Activated CD4-positive, alpha-beta T cell treated with anti-CD3 and anti-CD28 coated beads for 24 hours (primary cell): ENCODE data around the gene TAS1R3.

Source experiments
- DNase-seq, 2 donors: peaks; one replicate each; pipeline ENCODE4 v3.0.0-alpha.2; 2020; ENCODE audit warnings: low read depth in 2 of 2

The TAS1R3 gene

DNA sequence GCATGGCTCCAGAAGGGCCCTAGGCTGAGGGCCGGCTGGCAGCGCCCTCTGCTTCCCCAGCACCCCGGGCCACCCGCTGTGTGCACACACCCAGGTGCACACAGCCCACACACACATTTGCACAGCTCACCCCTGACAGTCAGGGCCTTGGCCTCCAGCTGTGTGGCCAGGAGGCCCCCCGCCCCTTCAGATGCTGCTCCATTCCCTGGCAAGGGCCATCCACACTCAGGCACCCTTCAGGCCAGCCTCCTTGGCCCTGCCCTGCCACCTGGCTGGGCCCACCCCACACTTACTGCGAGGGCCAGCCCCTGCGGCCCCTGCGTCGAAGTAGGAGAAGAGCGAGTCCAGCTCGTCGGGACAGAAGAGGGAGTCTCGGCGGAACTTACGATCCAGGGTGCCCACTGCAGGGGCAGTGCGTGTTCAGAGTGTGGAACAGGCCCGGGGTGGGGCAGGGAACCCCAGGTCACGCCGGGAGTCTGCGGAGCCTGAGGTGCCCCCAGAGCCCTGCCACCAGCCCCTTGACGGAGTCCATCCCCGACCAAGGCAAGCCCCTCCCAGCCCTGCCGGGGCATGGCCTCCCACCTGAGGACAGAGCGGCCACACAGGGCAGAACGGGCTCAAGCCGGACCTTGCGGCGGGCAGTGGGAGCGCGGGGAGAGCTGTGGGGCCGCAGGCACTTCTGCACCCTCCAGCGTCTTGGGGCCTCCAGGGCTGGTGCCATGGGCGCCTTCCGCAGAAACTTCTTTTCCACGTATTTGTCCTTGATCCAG lies 35.7 kb upstream of the TAS1R3 start:
- no peak for DNase-seq

DNA sequence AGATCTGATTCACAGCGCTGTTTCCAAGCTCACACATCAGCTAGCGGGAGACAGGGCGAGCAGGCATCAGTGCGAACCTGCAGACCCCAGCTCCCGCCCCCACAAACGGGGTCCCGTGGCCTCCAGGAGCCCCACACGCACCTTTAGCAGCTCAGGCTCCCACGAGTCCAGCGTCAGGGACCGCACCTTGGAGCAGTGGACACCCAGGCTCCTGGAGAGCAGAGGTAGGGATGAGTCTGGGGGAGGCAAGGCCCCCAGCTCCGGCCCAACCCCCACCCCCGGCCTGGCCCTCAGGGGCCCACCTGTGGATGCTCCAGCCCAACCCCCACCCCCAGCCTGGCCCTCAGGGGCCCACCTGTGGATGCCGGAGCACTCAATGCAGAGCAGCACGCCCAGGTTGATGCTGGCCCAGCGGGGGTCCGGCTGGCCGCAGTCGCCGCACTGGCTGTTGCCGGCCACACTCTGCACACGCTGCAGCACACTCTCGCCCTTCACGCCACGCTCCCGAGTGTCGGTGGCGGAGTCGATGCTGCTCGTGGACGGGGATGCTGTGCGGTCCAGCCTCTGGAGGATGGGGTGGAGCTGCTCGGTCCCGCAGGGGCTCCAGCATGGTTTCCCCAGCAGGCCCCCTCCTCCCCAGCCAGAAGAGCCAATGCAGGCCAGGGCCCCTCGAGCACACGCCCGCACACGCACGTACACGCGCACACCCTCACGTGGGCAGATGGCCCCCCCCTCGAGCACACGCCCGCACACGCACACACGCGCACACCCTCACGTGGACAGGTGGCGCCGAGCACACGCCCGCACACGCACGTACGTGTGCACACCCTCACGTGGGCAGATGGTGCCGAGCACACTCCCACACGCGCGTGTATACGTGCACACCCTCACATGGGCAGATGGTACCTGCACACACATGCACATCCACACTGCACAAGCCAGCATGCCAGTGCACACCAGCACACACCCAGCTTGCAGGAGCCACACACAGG lies 34.7 kb upstream of the TAS1R3 start:
- DNase-seq, result no peak

DNA sequence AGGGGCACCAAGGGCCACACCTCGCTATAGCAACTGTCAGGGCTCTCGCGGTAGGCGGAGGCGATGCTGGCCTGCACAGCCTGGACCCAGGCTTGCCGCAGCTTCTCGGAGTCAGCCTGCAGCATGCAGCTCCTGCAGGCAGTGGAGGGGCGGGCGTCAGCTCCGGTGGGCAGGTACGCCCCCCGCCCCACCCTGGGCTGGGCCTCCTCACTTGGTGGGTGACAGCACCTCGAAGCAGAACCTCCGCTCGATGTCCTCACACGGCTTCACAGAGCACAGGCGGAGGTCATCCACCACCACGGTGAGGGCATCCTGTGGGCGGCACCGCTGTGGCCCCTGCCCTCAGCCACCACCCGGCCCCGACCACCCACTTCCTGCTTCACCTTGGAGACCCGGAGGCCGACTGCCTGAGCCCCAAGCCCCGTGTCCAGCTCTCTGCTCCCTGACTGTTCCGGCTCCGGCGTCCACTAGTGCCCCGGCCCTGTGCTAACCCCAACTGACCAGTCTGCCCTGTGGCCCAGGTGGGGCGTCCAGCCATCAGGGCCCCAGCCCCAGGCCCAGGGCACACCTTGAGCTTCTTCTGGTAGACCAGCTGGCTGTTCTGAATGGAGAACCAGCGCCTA lies 33.2 kb upstream of the TAS1R3 start:
- no peak for DNase-seq

DNA sequence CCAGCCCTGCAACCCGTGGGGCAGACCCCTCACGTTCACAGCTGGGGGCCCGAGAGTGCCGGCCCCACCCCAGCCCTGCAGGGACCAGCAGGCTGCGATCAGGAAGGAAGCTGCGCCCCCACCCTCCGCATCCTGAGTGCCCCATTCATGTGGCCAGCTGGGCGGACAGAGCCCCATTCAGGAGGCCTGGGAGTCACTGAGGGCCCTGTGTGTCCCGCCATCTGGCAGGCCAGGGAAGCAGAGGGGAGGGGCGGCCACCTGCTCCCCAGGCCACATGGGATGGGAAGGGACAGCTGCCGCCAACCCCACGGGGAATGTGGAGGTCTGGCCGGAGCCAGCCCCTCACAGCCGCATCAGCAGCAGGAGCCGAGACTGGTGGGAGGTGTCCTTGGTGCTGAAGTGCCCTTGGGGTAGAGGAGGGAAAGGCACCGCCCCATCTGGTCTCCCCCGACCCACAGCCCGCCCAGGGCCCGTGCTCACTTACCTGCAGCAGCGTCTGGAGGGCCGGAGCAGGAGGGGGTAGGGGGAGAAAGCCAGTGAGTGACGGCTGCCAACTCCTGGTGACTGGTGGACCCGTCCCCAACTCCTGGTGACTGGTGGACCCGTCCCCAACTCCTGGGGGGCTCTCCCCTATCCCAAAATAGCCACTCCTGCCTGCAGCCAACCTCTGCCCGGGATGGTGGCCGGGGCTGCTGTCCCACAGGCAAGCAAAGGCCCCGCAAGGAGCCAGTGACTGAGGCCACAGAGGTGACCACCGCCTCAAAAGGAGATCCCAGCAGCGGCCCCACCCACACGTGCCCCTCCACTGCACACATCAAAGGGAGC lies 32.0 kb upstream of the TAS1R3 start:
- no peak for DNase-seq

DNA sequence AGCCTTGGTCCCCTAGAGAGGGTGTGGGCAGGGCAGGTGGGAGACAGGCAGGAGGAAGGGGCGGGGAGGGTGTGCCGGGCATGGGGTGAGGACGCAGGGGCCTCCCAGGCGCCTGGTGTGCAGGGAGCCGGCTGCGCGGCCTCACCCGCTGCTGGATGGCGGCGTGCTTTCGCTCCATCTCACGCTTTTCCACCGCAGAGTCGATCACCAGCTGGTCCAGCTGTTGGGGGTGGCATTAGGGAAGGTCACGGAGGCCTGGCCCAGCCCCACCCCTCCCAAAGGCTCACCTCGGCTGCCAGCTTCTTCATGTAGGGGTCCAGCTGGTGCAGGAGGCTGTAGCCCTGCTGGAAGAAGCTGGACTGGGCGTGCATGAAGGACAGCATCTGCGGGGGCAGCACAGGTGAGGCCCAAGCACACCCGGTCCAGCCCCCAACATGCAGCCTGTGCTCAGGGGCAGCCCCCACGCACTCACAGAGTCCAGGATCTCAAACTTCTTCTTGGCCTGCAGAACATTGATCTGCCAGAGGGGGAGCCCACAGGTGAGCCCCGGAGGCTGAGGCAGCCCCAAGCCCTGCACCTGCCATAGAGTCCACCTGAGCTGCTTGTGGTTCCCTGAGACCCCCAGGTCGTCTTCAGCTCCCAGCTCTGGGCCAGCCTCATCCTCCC lies 31.3 kb upstream of the TAS1R3 start:
- no peak for DNase-seq

DNA sequence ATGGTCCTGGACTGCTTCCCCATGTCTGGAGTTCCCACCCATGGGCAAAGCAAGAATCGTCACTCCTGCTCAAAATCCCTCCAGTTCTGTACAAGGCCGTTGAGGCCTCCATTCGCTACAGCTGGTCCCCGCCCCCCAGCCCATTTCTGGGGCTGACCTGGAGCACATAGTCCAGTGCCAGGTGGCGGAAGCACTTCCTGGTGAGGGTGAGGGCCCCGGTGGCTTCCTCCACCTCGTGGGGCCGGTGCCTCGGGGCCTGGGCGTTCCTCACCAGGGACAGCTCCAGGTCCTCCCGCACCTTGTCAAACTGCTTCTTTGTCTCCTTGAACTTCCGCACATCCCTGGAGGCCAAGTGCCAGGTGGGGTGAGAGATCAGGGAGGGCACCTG lies 30.7 kb upstream of the TAS1R3 start:
- no peak for DNase-seq

DNA sequence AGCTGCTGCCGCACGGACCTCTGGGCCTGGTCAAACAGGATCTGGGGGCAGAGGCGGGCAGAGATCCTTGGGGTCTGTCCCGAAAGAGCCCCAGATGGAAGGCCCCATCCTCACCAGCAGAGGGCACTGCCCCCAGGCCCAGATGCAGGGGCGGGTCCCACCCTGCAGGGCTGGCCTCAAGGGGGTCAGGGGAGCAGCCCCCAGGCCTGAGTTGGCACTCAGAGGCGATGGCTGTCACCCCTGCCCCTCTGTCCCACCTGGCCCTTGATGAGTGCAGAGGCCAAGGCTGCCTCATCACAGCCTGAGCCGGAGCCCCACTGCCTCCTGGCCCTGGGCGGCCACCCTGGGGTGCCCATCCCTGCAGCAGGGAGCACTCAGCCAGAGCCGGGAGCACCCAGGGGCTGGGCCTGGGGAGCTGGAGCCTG lies 29.1 kb upstream of the TAS1R3 start:
- DNase-seq, result no peak

DNA sequence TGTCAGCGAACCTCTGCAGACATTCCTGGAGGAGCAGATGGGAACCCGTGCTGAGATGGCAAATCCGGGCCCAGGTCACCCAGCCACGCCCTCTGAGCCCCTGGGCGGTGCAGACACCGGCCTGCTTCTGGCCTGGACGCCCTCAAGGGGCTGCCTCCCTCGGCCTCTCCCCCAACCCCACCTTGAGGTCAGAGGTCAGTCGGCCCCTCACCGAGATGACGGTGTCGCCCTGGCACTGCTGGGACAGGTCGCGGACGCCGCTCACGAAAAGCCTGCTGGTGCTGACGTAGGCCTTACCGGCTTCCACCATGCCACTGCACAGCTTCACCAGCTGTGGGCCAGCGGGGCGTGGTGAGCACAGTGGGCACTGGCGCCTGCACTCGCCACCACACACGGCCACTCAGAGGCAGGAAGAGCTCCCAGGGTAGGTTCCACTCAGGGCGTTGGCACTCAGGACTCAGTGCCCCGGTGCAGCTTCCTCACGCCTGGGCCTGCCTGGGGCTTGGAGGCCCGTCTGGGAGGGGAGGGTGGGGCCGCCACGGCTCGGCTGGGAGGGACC lies 28.1 kb upstream of the TAS1R3 start:
- DNase-seq, result no peak

DNA sequence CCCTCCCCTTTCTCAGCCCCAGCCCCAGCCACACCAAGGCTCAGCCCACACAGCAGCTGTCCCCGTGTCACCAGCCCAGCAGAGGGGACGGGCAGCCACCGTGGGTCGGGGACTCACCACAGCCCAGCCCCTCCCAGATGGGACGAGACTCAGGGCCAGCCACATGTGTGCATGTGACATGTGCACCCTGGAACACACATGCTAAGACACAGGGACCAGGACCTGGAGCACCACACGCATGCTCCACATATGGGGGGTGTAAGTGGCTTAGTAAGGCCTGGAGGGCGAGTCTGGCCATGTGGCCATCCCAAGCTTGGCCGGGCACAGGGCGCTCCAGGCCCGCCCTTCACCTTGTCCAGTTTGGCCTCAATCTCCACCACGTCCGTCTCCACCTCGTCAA lies 27.3 kb upstream of the TAS1R3 start:
- no peak for DNase-seq

DNA sequence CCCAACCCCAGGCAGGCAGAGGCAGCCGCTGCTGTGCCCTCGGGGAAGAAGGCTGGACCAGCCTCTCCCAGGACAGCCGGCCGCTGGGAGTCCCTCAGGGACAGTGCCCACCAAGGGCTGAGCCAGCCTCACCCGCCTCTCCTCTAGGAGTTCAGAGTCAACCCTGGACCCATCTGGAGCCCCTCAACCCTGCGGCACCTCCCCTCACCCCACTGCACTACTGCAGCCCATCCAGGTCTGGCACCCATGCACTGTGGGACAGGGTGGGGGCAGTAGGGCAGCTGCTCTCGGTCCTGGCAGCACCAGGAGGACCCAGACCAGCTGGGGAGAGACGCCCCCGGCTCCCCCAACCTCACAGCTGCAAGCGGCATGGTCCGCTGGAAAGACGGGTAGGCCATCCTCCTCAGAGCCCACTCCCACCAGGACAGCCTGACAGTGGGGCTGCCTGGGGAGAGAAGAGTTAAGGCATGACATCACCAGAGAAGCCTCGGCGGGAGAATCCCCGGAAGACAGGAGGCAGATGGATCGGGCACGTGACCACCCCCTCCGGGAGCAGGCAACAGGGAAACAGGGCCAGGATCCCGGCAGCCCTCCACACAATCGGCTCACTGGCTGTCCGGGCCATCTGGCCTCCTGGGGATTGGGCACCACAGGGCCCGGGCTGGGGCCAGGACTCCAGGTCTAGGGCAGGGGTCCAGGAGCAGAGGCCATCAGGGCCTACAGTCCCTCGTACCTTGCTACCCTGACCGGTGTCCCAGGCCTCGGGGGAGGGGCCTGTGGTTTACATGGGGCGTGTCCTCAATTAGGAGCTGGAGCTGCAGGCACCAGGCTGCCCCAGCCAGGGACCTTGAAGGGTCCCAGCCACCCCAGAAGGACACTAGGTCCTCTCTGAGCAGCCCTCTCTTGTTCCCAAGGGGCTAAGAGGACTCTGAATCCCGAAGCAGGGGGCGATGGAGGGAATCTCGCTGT lies 26.5 kb upstream of the TAS1R3 start:
- DNase-seq, result no peak

DNA sequence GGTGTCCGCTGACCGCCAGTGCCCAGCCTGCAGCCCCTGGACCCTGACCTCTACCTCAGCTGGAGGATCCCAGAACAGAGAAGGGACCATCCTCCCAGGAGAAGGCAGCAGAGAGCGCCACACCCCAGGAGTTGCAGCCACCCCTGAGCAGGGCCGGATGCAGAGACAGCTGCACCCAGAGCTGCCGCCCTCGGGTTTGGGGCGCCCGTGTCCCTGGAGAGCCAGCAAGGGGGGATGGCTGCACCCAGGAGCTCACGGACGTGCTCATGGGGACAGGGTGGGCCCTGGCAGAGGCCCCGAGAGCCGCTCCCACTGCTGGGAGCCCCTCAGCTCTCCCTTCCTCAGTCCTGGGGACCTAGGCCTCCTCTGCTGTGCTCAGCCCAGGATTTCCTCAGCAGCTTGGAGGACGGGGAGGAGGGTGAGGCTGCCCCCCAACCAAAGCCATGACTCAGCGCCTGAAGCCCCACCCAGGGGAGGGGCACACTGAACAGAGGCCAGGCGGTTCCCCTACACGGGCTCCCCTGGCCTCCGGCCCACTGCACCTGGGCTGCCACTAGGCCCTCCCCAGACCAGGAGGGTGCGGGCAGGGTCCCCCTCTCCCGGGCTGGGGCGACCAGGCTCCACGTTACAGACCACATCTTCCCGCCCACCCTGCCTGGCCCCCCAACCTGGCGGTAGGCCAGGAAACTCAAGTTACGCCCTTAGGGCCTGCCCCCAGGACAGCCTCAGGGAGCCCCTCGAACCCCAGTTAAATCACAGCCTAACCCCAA lies 25.6 kb upstream of the TAS1R3 start:
- DNase-seq, result peak in 1 of 2 donors; percentile 57

DNA sequence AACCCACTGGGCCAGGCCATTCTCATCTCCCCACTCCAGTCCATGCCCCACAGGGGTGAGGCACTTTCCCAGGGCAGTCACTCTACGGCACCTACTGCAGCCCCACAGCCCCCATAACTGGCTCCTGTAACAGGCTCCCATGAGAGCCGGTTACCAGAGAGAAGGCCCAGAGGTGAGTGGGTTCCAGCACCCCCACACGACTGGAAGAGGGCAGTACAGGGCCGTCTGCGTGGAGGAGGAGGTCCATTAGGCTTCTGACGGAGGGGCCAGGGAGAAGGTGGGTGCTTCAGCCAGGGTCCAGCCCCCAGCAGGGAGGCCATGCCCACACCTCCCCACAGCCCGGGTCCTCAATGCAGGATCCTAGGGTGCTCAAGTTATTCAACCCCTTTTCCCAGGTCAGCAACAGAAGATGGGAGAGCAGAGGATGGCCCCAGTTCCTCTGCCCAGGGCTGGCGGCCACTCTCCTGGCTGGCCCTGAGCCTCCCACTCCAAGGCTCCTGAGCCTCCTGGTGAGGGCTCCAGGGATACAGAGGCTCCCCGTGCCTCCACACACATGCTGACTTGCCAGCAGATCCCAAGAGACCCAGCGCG lies 24.9 kb upstream of the TAS1R3 start:
- DNase-seq, result no peak

DNA sequence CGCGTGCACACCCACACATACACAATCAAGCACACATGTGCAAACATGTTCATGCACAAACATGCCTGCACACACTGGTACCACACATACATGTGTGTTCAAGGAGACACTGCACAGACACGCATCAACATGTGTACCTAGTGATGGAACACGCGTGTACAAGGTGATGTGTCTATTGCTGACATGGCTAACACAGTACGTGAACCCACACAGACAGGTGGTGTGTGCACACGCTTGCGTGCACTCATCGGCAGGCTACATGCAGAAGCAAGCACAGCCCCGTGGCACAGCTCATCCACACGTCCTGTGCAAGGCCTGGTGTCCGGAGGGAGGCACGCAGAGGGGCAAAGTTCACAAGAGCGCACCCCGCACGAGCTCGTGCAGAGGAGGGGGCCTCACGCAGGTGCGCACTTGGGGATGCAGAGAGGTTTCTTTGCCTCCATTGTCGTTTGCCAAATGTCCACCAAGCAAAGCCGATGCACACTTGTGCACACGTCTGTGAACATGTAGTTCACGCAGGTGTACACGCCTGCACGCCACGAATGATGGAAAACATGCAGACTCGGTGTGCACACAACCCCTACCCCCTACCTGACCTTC lies 24.3 kb upstream of the TAS1R3 start:
- no peak for DNase-seq

DNA sequence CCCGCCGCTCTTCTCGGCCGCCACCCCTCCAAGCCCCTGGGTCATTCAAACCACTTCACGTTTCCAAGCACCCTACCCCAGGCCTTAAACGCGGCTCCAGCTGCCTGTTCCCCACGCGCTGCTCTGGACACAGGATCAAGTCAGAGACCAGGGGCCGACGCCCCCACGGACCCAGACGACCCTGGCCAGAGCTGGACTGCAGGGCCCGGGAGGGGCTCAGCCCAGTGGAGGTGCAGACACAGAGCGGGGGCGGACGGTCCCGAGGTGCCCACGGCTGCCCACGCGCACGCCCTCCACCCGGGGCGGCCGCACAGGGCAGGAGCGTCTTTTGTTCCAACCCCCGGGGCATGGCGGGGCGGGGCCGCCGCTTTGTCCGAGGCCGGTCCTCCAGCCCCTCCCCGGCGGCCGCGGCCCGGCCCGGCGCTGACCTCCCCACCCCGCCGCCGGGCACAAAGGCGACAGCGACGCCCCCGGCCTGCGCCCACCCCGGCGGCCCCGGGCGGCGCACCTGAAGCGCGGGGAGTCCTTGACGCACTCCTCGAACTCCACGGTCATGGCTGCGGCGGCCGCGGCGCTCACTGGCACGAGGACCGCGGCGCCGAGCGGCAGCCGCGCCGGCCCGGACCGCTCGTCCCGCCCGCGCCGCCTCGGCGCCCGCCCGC lies 23.7 kb upstream of the TAS1R3 start:
- no peak for DNase-seq

DNA sequence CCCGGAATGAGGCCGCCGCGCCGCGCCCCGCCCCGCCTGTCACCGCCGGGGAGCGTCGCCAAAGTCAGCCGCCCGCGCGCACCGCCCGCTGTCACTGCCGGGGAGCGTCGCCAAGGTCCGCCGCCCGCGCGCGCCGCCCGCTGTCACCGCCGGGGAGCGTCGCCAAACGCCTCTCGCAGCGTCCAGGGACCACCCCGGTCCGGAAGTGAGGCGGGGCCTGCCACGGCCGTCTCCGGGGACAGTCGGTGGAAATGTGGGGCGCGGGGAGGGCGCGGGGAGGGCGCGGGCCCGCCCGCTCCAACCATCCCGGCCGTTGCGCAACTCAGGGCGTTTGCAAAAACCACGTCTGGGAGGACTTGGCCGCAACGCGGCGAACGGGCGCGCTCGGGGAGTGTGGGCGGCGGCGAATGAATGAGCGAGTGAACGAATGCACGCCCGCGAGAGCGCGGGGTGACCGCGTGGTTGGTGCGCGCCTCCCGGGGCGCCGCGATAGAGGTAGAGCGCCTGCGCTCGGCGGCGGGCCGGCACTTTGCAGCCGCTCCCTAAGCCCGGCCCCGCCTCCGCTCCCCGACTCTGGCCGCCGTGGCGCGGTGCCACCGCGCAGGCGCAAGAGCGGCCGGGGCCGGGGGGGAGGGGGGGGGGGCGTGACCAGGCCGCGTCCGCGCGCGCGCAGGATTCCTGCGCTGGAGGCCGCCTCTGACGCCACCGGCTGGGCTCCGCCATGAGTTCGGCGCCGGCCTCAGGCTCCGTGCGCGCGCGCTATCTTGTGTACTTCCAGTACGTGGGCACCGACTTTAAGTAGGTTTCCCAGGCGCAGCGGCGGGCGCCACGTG lies 22.9 kb upstream of the TAS1R3 start, which contains the start of the genes ACAP3 and PUSL1:
Gene ACAP3 (minus strand): TSS at position 8 of the 833 bp plus-strand sequence. CDS start 115 bp downstream, outside the sequence.
Gene PUSL1 (plus strand): TSS at position 675 of the 833 bp plus-strand sequence. CDS start 47 bp downstream, at position 722.
- DNase-seq, result peak; percentile 77 to 80

DNA sequence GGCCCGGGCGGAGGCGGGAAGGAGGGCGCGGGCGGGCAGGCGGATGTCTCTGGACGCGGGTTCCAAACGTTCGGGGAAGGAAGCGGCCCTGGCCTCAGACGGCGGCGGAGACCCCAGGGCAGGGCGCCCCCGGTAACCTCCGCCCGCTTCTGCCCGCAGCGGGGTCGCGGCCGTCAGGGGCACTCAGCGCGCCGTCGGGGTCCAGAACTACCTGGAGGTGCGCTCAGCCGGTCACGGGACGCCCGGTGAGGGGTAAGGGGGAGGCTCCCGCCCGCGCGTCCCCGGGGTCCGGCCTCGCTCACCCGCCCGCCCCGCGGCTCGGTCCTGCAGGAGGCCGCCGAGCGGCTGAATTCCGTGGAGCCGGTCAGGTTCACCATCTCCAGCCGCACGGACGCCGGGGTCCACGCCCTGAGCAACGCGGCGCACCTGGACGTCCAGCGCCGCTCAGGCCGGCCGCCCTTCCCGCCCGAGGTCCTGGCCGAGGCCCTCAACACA lies 22.3 kb upstream of the TAS1R3 start:
- no peak for DNase-seq
